Body of pancreas (tissue), 4 donors: ENCODE data around the gene NMD3.

Experiments used
- CTCF ChIP-seq, 7 experiments: fragments of 450-650 bp in 4 of 7; fragments of 200-600 bp in 3 of 7; sonication (generic) in 3 of 7; IDR thresholded peaks; one replicate each; pipeline ENCODE4 v1.5.1; 2016 to 2019; ENCODE audit warnings: antibody characterized with exemption in 7 of 7
- POLR2A ChIP-seq, 3 donors: fragments of 450-650 bp; IDR thresholded peaks; one replicate each; pipeline ENCODE4 v1.6.1; 2016; ENCODE audit warnings: antibody characterized with exemption in 3 of 3, mild to moderate bottlenecking in 2 of 3

- TF ChIP-seq CTCF (IDR thresholded peaks at IDR 0.05) (no peak), POLR2A (IDR thresholded peaks at IDR 0.05) (no peak)
These were observed 8.8 kb upstream of the NMD3 start for GRCh38 chr3:161212171-161212771.
